GM23338 (cell line): ENCODE results near the gene BTBD16. TPM values are rescaled to one million over a fixed set of nuclear protein-coding genes. Genes with fewer than 3 reads are reported as not detected.

Source experiments
- ATAC-seq: fragments of 200-7000 bp; cut with Tn5 transposase; 3 replicates; pipeline ENCODE4 v1.9.1; 2020
- DNase-seq: peaks from one replicate; pipeline ENCODE4 v3.0.0-alpha.2; 2015; ENCODE audit warnings: low spot score
- H2AFZ ChIP-seq: fragments of 200-600 bp; sonication (generic); 2 replicates; pipeline ENCODE4 v1.8.0; 2016; ENCODE audit warnings: antibody characterized with exemption, mild to moderate bottlenecking, moderate library complexity
- H3F3A ChIP-seq: fragments of 200-600 bp; sonication (generic); replicated peaks from 2 replicates; pipeline ENCODE4 v1.8.0; 2017; ENCODE audit warnings: antibody characterized with exemption, mixed run types, low read depth
- H3K27ac ChIP-seq: fragments of 200-600 bp; sonication (generic); 2 replicates; pipeline ENCODE4 v1.6.1; 2016; ENCODE audit warnings: low read depth
- H3K27me3 ChIP-seq: fragments of 200-600 bp; sonication (generic); 2 replicates; pipeline ENCODE4 v1.8.0; 2016; ENCODE audit warnings: mild to moderate bottlenecking, mixed run types, moderate library complexity; ENCODE audit not compliant: insufficient read depth
- H3K36me3 ChIP-seq: fragments of 200-600 bp; sonication (generic); 2 replicates; pipeline ENCODE4 v1.8.0; 2016; ENCODE audit warnings: mild to moderate bottlenecking; ENCODE audit not compliant: insufficient read depth
- H3K4me1 ChIP-seq: fragments of 200-600 bp; sonication (generic); 2 replicates; pipeline ENCODE4 v1.8.0; 2016; ENCODE audit warnings: mild to moderate bottlenecking, moderate library complexity; ENCODE audit not compliant: insufficient read depth
- H3K4me2 ChIP-seq: fragments of 200-600 bp; sonication (generic); 2 replicates; pipeline ENCODE4 v1.7.1; 2017; ENCODE audit warnings: mixed run types
- H3K4me3 ChIP-seq: fragments of 200-600 bp; sonication (generic); 2 replicates; pipeline ENCODE4 v1.6.1; 2016; ENCODE audit warnings: mixed run types
- H3K79me2 ChIP-seq: fragments of 200-600 bp; sonication (generic); replicated peaks from 2 replicates; pipeline ENCODE4 v1.8.0; 2017; ENCODE audit warnings: mild to moderate bottlenecking; ENCODE audit not compliant: insufficient read depth
- H3K9me2 ChIP-seq: fragments of 200-600 bp; sonication (generic); 2 replicates; pipeline ENCODE4 v1.8.0; 2017; ENCODE audit not compliant: insufficient read depth
- H4K20me1 ChIP-seq: fragments of 200-600 bp; sonication (generic); replicated peaks from 2 replicates; pipeline ENCODE4 v1.8.0; 2017; ENCODE audit warnings: mild to moderate bottlenecking; ENCODE audit not compliant: insufficient read depth
- H3K27ac Mint-ChIP-seq: 2 replicates; pipeline ENCODE4 v1.8.0; 2020; ENCODE audit warnings: inconsistent platforms, mild to moderate bottlenecking, moderate library complexity, mixed read lengths
- H3K27me3 Mint-ChIP-seq: 3 replicates; pipeline ENCODE4 v1.8.0; 2022; ENCODE audit warnings: low read depth, mild to moderate bottlenecking, moderate library complexity, mixed read lengths, inconsistent platforms; ENCODE audit not compliant: insufficient read depth, poor library complexity
- H3K36me3 Mint-ChIP-seq: 3 replicates; pipeline ENCODE4 v1.8.0; 2021; ENCODE audit warnings: low read depth, mild to moderate bottlenecking, inconsistent platforms, moderate library complexity, mixed read lengths
- H3K4me1 Mint-ChIP-seq: 3 replicates; pipeline ENCODE4 v1.8.0; 2020; ENCODE audit warnings: mild to moderate bottlenecking, inconsistent platforms, mixed read lengths
- H3K4me3 Mint-ChIP-seq: 3 replicates; pipeline ENCODE4 v1.8.0; 2021; ENCODE audit warnings: moderate library complexity, mild to moderate bottlenecking, inconsistent platforms, mixed read lengths
- H3K9me3 Mint-ChIP-seq: 3 replicates; pipeline ENCODE4 v1.8.0; 2020; ENCODE audit warnings: moderate library complexity, mild to moderate bottlenecking, inconsistent platforms, mixed read lengths
- CREB1 ChIP-seq: fragments of 250-450 bp; sonication (Bioruptor Pico); IDR thresholded peaks from 2 replicates; pipeline ENCODE4 v1.5.0; 2020; ENCODE audit warnings: low read depth, mild to moderate bottlenecking, moderate library complexity
- EZH2 ChIP-seq: fragments of 200-600 bp; sonication (generic); IDR thresholded peaks from one replicate; pipeline ENCODE4 v1.8.0; 2017; ENCODE audit warnings: antibody characterized with exemption, mild to moderate bottlenecking, low read depth; ENCODE audit not compliant: unreplicated experiment
- NANOG ChIP-seq: IDR thresholded peaks from 2 replicates; pipeline ENCODE4 v1.6.1; 2016; ENCODE audit warnings: antibody characterized with exemption, borderline replicate concordance
- ZNF114 ChIP-seq: fragments of 250-450 bp; sonication (Bioruptor Pico); IDR thresholded peaks from 2 replicates; pipeline ENCODE4 v1.5.0; 2020; ENCODE audit warnings: mild to moderate bottlenecking, moderate library complexity
- ZNF331 ChIP-seq: fragments of 250-450 bp; sonication (Bioruptor Pico); IDR thresholded peaks from 2 replicates; pipeline ENCODE4 v1.5.0; 2020; ENCODE audit warnings: low read depth, mild to moderate bottlenecking, moderate library complexity
- ZNF462 ChIP-seq: fragments of 250-450 bp; sonication (Bioruptor Pico); IDR thresholded peaks from 2 replicates; pipeline ENCODE4 v1.5.0; 2020; ENCODE audit warnings: mild to moderate bottlenecking, moderate library complexity
- polyA plus RNA-seq: library from polyadenylated mRNA; unstranded; fragments of >200 nt; fragmentation: Nextera tagmentation; extraction: Ambion mirVana; gene quantifications from 2 replicates; pipeline ENCODE4 v1.2.1, GENCODE V29; 2016
- total RNA-seq: library from RNA; depleted of rRNA; stranded (reverse); fragments of >200 nt; shearing (Covaris generic); gene quantifications from 2 replicates; pipeline ENCODE4 v1.2.3, GENCODE V29; 2014
- TF ChIP-seq, protein P1 (sequence below): IDR thresholded peaks from 2 replicates; pipeline ENCODE4 v1.6.1; 2016; ENCODE audit warnings: antibody characterized with exemption
- TF ChIP-seq, protein P2 (sequence below), 2 experiments: fragments of 200-600 bp in 1 of 2; sonication (generic) in 1 of 2; conservative IDR thresholded peaks; 2 replicates each; pipeline versions ENCODE4 v1.5.1 to v1.6.1; 2016 to 2017; ENCODE audit warnings: antibody characterized with exemption in 2 of 2, low read depth in 2 of 2, mild to moderate bottlenecking in 2 of 2, moderate library complexity in 1 of 2

Gene BTBD16
- total and polyA plus RNA-seq, 2 experiments from 2014 or later: not detected

DNA sequence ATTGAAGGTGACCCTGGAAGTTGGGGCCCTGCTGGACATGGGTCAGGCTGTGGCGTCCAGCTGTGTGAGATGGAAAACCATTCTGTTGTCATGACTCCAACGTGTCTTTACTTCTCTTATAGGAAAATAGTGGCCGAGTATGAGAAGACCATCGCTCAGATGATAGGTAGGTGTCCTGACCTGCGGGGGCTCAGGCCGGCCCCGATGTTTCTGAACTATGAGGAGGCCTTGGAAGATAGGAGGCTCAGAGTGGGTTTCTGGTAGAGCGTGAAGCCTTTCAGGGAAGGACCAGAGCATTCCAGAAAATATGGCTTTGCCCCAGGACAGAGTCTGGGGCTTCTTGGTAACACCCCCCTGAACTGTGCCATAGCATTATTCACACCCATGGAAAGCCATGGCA, 29.3 kb upstream of the BTBD16 start (continued):
- TF ChIP-seq, protein P1, sequence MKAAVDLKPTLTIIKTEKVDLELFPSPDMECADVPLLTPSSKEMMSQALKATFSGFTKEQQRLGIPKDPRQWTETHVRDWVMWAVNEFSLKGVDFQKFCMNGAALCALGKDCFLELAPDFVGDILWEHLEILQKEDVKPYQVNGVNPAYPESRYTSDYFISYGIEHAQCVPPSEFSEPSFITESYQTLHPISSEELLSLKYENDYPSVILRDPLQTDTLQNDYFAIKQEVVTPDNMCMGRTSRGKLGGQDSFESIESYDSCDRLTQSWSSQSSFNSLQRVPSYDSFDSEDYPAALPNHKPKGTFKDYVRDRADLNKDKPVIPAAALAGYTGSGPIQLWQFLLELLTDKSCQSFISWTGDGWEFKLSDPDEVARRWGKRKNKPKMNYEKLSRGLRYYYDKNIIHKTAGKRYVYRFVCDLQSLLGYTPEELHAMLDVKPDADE: no peak
- TF ChIP-seq, protein P2, sequence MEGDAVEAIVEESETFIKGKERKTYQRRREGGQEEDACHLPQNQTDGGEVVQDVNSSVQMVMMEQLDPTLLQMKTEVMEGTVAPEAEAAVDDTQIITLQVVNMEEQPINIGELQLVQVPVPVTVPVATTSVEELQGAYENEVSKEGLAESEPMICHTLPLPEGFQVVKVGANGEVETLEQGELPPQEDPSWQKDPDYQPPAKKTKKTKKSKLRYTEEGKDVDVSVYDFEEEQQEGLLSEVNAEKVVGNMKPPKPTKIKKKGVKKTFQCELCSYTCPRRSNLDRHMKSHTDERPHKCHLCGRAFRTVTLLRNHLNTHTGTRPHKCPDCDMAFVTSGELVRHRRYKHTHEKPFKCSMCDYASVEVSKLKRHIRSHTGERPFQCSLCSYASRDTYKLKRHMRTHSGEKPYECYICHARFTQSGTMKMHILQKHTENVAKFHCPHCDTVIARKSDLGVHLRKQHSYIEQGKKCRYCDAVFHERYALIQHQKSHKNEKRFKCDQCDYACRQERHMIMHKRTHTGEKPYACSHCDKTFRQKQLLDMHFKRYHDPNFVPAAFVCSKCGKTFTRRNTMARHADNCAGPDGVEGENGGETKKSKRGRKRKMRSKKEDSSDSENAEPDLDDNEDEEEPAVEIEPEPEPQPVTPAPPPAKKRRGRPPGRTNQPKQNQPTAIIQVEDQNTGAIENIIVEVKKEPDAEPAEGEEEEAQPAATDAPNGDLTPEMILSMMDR (conservative IDR thresholded peaks at IDR 0.05; ENCODE audit: low read depth in 2 of 2): no peak
- no peak for TF ChIP-seq ZNF114 (CRISPR knock-in tag)

- Mint-ChIP-seq H3K9me3 (no peaks in the 10 kb centered on the region), H3K27ac (no peak overlapping the region), H3K27me3 (peaks cover 2% of the 10 kb centered on the region), H3K36me3 (peaks cover 49% of the 10 kb centered on the region), H3K4me1 (peaks cover 3% of the 10 kb centered on the region; the same call in 1 of the 3 replicates), H3K4me3 (no peak overlapping the region)
- H4K20me1 ChIP-seq: 0 out of 2 replicates have a peak, but pooled peaks cover 6% of the 10 kb centered on the region
- no peak overlapping the region for H3K4me2 ChIP-seq
- H2AFZ ChIP-seq: no peak overlapping the region
- no peak overlapping the region for H3K27ac ChIP-seq
- H3K36me3 ChIP-seq: peaks cover 20% of the 10 kb centered on the region
- H3K4me1 ChIP-seq: no peaks in the 10 kb centered on the region
- no peaks in the 10 kb centered on the region for H3F3A ChIP-seq
- H3K4me3 ChIP-seq: no peak overlapping the region
- H3K9me2 ChIP-seq: no peaks in the 10 kb centered on the region
- TF ChIP-seq CREB1 (CRISPR knock-in tag) (no peak), EZH2 (no peak), ZNF462 (CRISPR knock-in tag) (no peak), ZNF114 (CRISPR knock-in tag) (no peak), NANOG (no peak), ZNF331 (CRISPR knock-in tag) (no peak)
- TF ChIP-seq, protein P2 (conservative IDR thresholded peaks at IDR 0.05; ENCODE audit: low read depth in 2 of 2): no peak
- DNase-seq (no peak), ATAC-seq (no peak)
- no peaks in the 10 kb centered on the region for H3K79me2 ChIP-seq
- H3K27me3 ChIP-seq: no peaks in the 10 kb centered on the region
Observed at GRCh38 chr10:122243550-122243949, 27.5 kb upstream of the BTBD16 start.
